ENCODE results near the gene SUSD2.

SUSD2 gene

GRCh38 chr22:24153959-24154358, 27.3 kb upstream of the SUSD2 start:
- Histone ChIP-seq H3K9me3 (ENCODE audit: control insufficient read depth, insufficient read depth, low read length) (no peaks in the 10 kb centered on the region), H3K4me2 (ENCODE audit: low read length) (no peak overlapping the region), H3K4me3 (ENCODE audit: low read length) (no peak overlapping the region), H3K4me1 (ENCODE audit: control insufficient read depth, low read length) (peaks cover 44% of the 10 kb centered on the region), H4K20me1 (ENCODE audit: control insufficient read depth, insufficient read depth, low read depth, low read length) (peaks cover 9% of the 10 kb centered on the region; the same call in 1 of the 2 replicates), H3K79me2 (ENCODE audit: control insufficient read depth, low read length) (no peaks in the 10 kb centered on the region), H3K27ac (ENCODE audit: low read depth, low read length) (no peak overlapping the region), H3K9me2 (replicated peaks; ENCODE audit: control insufficient read depth, low read length) (no peaks in the 10 kb centered on the region), H3K27me3 (ENCODE audit: control insufficient read depth, low read length) (no peaks in the 10 kb centered on the region), H3K36me3 (ENCODE audit: control insufficient read depth, low read length) (peaks cover 8% of the 10 kb centered on the region), H3F3A (ENCODE audit: control insufficient read depth, insufficient read depth) (no peaks in the 10 kb centered on the region)
- TF ChIP-seq CTCF (IDR thresholded peaks at IDR 0.05; ENCODE audit: low read depth, low read length, poor library complexity, severe bottlenecking), result no peak
- no peak for TF ChIP-seq EZH2phosphoT487 (IDR thresholded peaks at IDR 0.05; ENCODE audit: borderline replicate concordance, low read length)

GRCh38 chr22:24154826-24155225, 26.5 kb upstream of the SUSD2 start:
- Histone ChIP-seq H3K27me3 (ENCODE audit: control insufficient read depth, low read length) (no peaks in the 10 kb centered on the region), H3K9me2 (replicated peaks; ENCODE audit: control insufficient read depth, low read length) (no peaks in the 10 kb centered on the region), H3F3A (ENCODE audit: control insufficient read depth, insufficient read depth) (no peaks in the 10 kb centered on the region), H3K79me2 (ENCODE audit: control insufficient read depth, low read length) (no peaks in the 10 kb centered on the region), H4K20me1 (ENCODE audit: control insufficient read depth, insufficient read depth, low read depth, low read length) (peaks cover 9% of the 10 kb centered on the region; the same call in 1 of the 2 replicates), H3K4me2 (ENCODE audit: low read length) (no peak overlapping the region), H3K27ac (ENCODE audit: low read depth, low read length) (no peak overlapping the region), H3K4me3 (ENCODE audit: low read length) (no peak overlapping the region), H3K36me3 (ENCODE audit: control insufficient read depth, low read length) (peaks cover 5% of the 10 kb centered on the region), H3K4me1 (ENCODE audit: control insufficient read depth, low read length) (peaks cover 44% of the 10 kb centered on the region), H3K9me3 (ENCODE audit: control insufficient read depth, insufficient read depth, low read length) (no peaks in the 10 kb centered on the region)
- TF ChIP-seq EZH2phosphoT487 (IDR thresholded peaks at IDR 0.05; ENCODE audit: borderline replicate concordance, low read length), result no peak
- no peak for TF ChIP-seq CTCF (IDR thresholded peaks at IDR 0.05; ENCODE audit: low read depth, low read length, poor library complexity, severe bottlenecking)

GRCh38 chr22:24155627-24156140, 25.6 kb upstream of the SUSD2 start:
- H3K4me3 ChIP-seq (ENCODE audit: low read length), result peak overlapping the region; percentile 81
- H3K36me3 ChIP-seq (ENCODE audit: control insufficient read depth, low read length), result peaks cover 5% of the 10 kb centered on the region
- peaks cover 9% of the 10 kb centered on the region; the same call in 1 of the 2 replicates for H4K20me1 ChIP-seq (ENCODE audit: control insufficient read depth, insufficient read depth, low read depth, low read length)
- H3K4me2 ChIP-seq (ENCODE audit: low read length), result peak overlapping the region; percentile 89
- H3K79me2 ChIP-seq (ENCODE audit: control insufficient read depth, low read length), result no peaks in the 10 kb centered on the region
- H3K9me3 ChIP-seq (ENCODE audit: control insufficient read depth, insufficient read depth, low read length), result no peaks in the 10 kb centered on the region
- H3K27ac ChIP-seq (ENCODE audit: low read depth, low read length), result no peak overlapping the region
- H3F3A ChIP-seq (ENCODE audit: control insufficient read depth, insufficient read depth), result no peaks in the 10 kb centered on the region
- H3K9me2 ChIP-seq (replicated peaks; ENCODE audit: control insufficient read depth, low read length), result no peaks in the 10 kb centered on the region
- H3K27me3 ChIP-seq (ENCODE audit: control insufficient read depth, low read length), result no peaks in the 10 kb centered on the region
- no peak for TF ChIP-seq EZH2phosphoT487 (IDR thresholded peaks at IDR 0.05; ENCODE audit: borderline replicate concordance, low read length)
- TF ChIP-seq CTCF (IDR thresholded peaks at IDR 0.05; ENCODE audit: low read depth, low read length, poor library complexity, severe bottlenecking), result peak; percentile 84
- peaks cover 44% of the 10 kb centered on the region for H3K4me1 ChIP-seq (ENCODE audit: control insufficient read depth, low read length)
